Spleen (tissue), 7 donors: ENCODE measurements around the gene GOSR2.

Experiments used
- CTCF ChIP-seq, 11 experiments: fragments of 200-600 bp in 7 of 11; fragments of 450-650 bp in 4 of 11; sonication (generic) in 4 of 11; IDR thresholded peaks in 8 of 11; conservative IDR thresholded peaks in 3 of 11; 1 replicate in 7 of 11; 2 replicates in 4 of 11; pipeline versions ENCODE4 v1.4.0 to v1.8.0; 2016 to 2021; ENCODE audit warnings: antibody characterized with exemption in 11 of 11, inconsistent platforms in 4 of 11, mild to moderate bottlenecking in 1 of 11
- POLR2A ChIP-seq, 3 donors: fragments of 450-650 bp; IDR thresholded peaks; one replicate each; pipeline ENCODE4 v1.5.1; 2017; ENCODE audit warnings: antibody characterized with exemption in 3 of 3, mild to moderate bottlenecking in 1 of 3
- POLR2AphosphoS5 ChIP-seq, 3 donors: sonication (generic); formaldehyde crosslinking; IDR thresholded peaks; one replicate each; pipeline ENCODE4 v1.5.1; 2017; ENCODE audit warnings: antibody characterized with exemption in 3 of 3
- donor health status: DM: no; HTN: no; CAD: no; lungs with moderate emphysema.
- donor health status: DM: no; HTN: no; CAD: no.
- donor health status: DM: no; HTN: no; CAD: no.

GRCh38 chr17:46879101-46879500 lies 43.9 kb upstream of the GOSR2 start:
- TF ChIP-seq POLR2AphosphoS5 (IDR thresholded peaks at IDR 0.05) (no peak), POLR2A (IDR thresholded peaks at IDR 0.05) (no peak), CTCF (IDR thresholded peaks at IDR 0.05 in 8 of 11, conservative IDR thresholded peaks at IDR 0.05 in 3 of 11) (no peak)
